ENCODE data around the gene SPNS2.

SPNS2 gene

GRCh38 chr17:4559966-4560365, 61.3 kb downstream of the SPNS2 start:
- TF ChIP-seq TCF12 (IDR thresholded peaks at IDR 0.05; ENCODE audit: low read depth) (no peak), RAD21 (IDR thresholded peaks at IDR 0.05; ENCODE audit: low read depth) (no peak), ZBTB7A (IDR thresholded peaks at IDR 0.05; ENCODE audit: low read depth) (no peak), FOXM1 (IDR thresholded peaks at IDR 0.05; ENCODE audit: borderline replicate concordance, low read depth) (no peak), CEBPB (IDR thresholded peaks at IDR 0.05) (no peak)

DNA sequence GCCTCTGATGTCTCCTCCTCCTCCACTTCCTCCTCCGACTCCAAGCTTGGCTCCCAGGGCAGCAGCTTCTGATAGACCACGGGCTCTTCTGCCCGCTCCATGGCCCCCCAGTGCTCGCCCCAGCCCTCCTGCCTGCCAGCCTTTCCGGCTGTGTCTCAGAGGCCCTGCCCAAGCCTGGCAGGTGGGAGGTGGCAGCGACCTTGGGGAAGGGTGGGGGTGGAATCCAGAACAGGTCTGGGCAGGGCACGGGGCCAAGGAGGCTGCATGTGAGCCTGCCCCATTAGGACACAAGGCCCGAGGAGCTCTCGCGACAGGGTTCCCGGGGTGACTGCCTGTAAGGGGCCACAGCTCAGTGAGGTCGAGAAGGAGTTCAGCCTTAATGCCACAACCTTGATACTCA, 61.7 kb downstream of the SPNS2 start, which contains the start of gene GGT6:
GGT6 (minus strand) TSS at position 157 of the 400 bp plus-strand sequence; CDS start at position 101, 56 bp downstream.
- TF ChIP-seq ZBTB7A (IDR thresholded peaks at IDR 0.05; ENCODE audit: low read depth): no peak
- 0 out of 2 replicates have a peak, but pooled peaks have one; percentile 27 for TF ChIP-seq TCF12 (IDR thresholded peaks at IDR 0.05; ENCODE audit: low read depth)
- peak; percentile 10; the same call in 1 of the 2 replicates for TF ChIP-seq TEAD4 (IDR thresholded peaks at IDR 0.05)
- peak; percentile 43 for TF ChIP-seq MAX (IDR thresholded peaks at IDR 0.05)
- no peak for TF ChIP-seq CEBPB (IDR thresholded peaks at IDR 0.05)
- TF ChIP-seq RAD21 (IDR thresholded peaks at IDR 0.05; ENCODE audit: low read depth): no peak
- TF ChIP-seq, protein P1, sequence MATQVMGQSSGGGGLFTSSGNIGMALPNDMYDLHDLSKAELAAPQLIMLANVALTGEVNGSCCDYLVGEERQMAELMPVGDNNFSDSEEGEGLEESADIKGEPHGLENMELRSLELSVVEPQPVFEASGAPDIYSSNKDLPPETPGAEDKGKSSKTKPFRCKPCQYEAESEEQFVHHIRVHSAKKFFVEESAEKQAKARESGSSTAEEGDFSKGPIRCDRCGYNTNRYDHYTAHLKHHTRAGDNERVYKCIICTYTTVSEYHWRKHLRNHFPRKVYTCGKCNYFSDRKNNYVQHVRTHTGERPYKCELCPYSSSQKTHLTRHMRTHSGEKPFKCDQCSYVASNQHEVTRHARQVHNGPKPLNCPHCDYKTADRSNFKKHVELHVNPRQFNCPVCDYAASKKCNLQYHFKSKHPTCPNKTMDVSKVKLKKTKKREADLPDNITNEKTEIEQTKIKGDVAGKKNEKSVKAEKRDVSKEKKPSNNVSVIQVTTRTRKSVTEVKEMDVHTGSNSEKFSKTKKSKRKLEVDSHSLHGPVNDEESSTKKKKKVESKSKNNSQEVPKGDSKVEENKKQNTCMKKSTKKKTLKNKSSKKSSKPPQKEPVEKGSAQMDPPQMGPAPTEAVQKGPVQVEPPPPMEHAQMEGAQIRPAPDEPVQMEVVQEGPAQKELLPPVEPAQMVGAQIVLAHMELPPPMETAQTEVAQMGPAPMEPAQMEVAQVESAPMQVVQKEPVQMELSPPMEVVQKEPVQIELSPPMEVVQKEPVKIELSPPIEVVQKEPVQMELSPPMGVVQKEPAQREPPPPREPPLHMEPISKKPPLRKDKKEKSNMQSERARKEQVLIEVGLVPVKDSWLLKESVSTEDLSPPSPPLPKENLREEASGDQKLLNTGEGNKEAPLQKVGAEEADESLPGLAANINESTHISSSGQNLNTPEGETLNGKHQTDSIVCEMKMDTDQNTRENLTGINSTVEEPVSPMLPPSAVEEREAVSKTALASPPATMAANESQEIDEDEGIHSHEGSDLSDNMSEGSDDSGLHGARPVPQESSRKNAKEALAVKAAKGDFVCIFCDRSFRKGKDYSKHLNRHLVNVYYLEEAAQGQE (IDR thresholded peaks at IDR 0.05; ENCODE audit: low read depth): no peak
- peak; percentile 76 for TF ChIP-seq NFIC (IDR thresholded peaks at IDR 0.05)
- TF ChIP-seq, protein P2, sequence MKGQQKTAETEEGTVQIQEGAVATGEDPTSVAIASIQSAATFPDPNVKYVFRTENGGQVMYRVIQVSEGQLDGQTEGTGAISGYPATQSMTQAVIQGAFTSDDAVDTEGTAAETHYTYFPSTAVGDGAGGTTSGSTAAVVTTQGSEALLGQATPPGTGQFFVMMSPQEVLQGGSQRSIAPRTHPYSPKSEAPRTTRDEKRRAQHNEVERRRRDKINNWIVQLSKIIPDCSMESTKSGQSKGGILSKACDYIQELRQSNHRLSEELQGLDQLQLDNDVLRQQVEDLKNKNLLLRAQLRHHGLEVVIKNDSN (IDR thresholded peaks at IDR 0.05): no peak

DNA sequence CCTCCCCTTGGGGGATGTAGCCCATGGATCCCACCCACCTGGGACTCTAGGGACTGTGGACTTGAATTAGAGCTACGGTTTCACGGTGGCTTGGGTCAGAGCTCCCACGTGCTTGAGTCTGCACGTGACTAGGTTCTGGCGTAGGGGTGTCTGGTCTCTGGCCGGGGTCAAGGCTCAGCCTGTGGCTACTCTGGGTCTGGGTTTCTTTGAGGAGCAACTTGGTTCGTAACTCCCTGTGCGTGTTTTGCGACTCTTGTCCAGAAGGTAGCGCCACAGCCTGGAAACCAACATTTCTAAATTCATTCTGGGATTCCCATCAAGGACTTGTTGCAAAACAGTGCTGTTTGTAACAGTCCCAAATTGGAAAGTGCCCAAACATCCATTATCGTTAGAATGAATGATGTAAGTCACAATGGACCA, 62.2 kb downstream of the SPNS2 start:
- peak; percentile 15; the same call in 1 of the 2 replicates for TF ChIP-seq RAD21 (IDR thresholded peaks at IDR 0.05; ENCODE audit: low read depth)
- TF ChIP-seq EP300 (IDR thresholded peaks at IDR 0.05; ENCODE audit: borderline replicate concordance): no peak

- TF ChIP-seq TEAD4 (IDR thresholded peaks at IDR 0.05) (no peak), TAF1 (IDR thresholded peaks at IDR 0.05; ENCODE audit: low read depth) (no peak), NFIC (IDR thresholded peaks at IDR 0.05) (no peak), FOXM1 (IDR thresholded peaks at IDR 0.05; ENCODE audit: borderline replicate concordance, low read depth) (no peak), ZBTB7A (IDR thresholded peaks at IDR 0.05; ENCODE audit: low read depth) (no peak), EP300 (IDR thresholded peaks at IDR 0.05; ENCODE audit: borderline replicate concordance) (no peak), MAX (IDR thresholded peaks at IDR 0.05) (no peak), TCF12 (IDR thresholded peaks at IDR 0.05; ENCODE audit: low read depth) (no peak), RAD21 (IDR thresholded peaks at IDR 0.05; ENCODE audit: low read depth) (no peak), EGR1 (IDR thresholded peaks at IDR 0.05) (no peak), CREB1 (IDR thresholded peaks at IDR 0.05; ENCODE audit: low read depth) (no peak), CEBPB (IDR thresholded peaks at IDR 0.05) (no peak)
- TF ChIP-seq, protein P1 (IDR thresholded peaks at IDR 0.05; ENCODE audit: low read depth): no peak
- TF ChIP-seq, protein P2 (IDR thresholded peaks at IDR 0.05): no peak
These were observed 63.6 kb downstream of the SPNS2 start for GRCh38 chr17:4562015-4562969.

GRCh38 chr17:4565209-4566141, 66.8 kb downstream of the SPNS2 start:
- no peak for TF ChIP-seq CEBPB (IDR thresholded peaks at IDR 0.05)
- peak; percentile 66 for TF ChIP-seq RAD21 (IDR thresholded peaks at IDR 0.05; ENCODE audit: low read depth)
- no peak for TF ChIP-seq EGR1 (IDR thresholded peaks at IDR 0.05)
- no peak for TF ChIP-seq TAF1 (IDR thresholded peaks at IDR 0.05; ENCODE audit: low read depth)
- no peak for TF ChIP-seq CREB1 (IDR thresholded peaks at IDR 0.05; ENCODE audit: low read depth)
- TF ChIP-seq, protein P2 (IDR thresholded peaks at IDR 0.05): 0 out of 2 replicates have a peak, but pooled peaks have one; percentile 24
- TF ChIP-seq MAX (IDR thresholded peaks at IDR 0.05): peak; percentile 95
- no peak for TF ChIP-seq ZBTB7A (IDR thresholded peaks at IDR 0.05; ENCODE audit: low read depth)
- TF ChIP-seq FOXM1 (IDR thresholded peaks at IDR 0.05; ENCODE audit: borderline replicate concordance, low read depth): no peak
- TF ChIP-seq, protein P1 (IDR thresholded peaks at IDR 0.05; ENCODE audit: low read depth): no peak
- TF ChIP-seq TCF12 (IDR thresholded peaks at IDR 0.05; ENCODE audit: low read depth): no peak
